ENCODE results near the gene HYLS1. TPM values are rescaled to one million over a fixed set of nuclear protein-coding genes. Genes with fewer than 3 reads are reported as not detected.

The HYLS1 gene
- total RNA-seq, 6 donors from 2014 or later = 0.55 to 6.3 (median 3.8) TPM

DNA sequence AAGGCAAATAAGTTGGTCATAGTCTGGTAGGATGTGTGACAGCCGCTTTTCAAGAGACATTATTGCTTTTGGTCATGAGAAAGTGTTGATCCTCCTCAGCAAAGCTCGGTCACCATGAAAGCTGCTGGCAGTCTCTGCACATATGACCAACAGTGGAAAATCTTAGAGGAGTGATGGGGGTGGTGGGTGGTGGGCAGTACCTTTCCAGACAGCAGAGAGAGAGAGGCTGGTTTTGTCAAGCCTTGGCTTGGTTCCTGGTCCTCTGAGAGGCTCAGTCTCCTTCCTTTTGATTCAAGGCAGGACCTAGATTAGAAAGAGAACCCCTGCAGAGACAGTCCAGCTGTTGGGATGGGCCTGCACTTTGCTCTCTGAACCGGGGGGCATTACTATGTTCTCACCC lies 38.3 kb downstream of the HYLS1 start:
- no peaks in the 10 kb centered on the region for H3K27me3 ChIP-seq

DNA sequence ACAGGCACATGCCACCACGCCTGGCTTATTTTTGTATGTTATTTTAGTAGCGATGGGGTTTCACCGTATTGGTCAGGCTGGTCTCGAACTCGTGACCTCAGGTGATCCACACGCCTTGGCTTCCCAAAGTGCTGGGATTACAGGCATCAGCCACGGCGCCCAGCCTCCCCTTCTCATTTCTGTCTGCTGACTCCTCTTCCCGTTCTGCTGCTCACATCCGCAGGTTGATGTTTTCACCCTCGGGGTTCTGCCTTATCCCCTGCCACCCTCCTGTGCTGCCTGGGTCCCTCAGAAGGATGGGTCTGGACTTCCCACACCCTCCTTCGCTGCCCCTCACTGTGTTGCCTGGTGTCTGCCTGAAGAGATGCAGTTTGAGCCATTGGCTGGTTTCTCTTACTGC lies 39.2 kb downstream of the HYLS1 start:
- no peaks in the 10 kb centered on the region for H3K9me3 ChIP-seq

More for the DNA sequence above, 38.3 kb downstream of the HYLS1 start:
- Histone ChIP-seq H3K36me3 (no peaks in the 10 kb centered on the region), H3K4me1 (no peaks in the 10 kb centered on the region), H3K9me3 (no peaks in the 10 kb centered on the region), H3K4me3 (no peak overlapping the region), H3K27ac (no peak overlapping the region)
- TF ChIP-seq, protein P1, sequence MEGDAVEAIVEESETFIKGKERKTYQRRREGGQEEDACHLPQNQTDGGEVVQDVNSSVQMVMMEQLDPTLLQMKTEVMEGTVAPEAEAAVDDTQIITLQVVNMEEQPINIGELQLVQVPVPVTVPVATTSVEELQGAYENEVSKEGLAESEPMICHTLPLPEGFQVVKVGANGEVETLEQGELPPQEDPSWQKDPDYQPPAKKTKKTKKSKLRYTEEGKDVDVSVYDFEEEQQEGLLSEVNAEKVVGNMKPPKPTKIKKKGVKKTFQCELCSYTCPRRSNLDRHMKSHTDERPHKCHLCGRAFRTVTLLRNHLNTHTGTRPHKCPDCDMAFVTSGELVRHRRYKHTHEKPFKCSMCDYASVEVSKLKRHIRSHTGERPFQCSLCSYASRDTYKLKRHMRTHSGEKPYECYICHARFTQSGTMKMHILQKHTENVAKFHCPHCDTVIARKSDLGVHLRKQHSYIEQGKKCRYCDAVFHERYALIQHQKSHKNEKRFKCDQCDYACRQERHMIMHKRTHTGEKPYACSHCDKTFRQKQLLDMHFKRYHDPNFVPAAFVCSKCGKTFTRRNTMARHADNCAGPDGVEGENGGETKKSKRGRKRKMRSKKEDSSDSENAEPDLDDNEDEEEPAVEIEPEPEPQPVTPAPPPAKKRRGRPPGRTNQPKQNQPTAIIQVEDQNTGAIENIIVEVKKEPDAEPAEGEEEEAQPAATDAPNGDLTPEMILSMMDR (IDR thresholded peaks at IDR 0.05) = no peak
- TF ChIP-seq POLR2A (IDR thresholded peaks at IDR 0.05) (no peak), POLR2AphosphoS5 (IDR thresholded peaks at IDR 0.05) (no peak), EP300 (IDR thresholded peaks at IDR 0.05) (no peak)
- no peak for ATAC-seq (ENCODE audit: low FRiP score in 2 of 2)
- no peak for DNase-seq
- 67 to 78% methylated on average over 3 of the region's 3 CpGs for WGBS, 2 donors

DNA sequence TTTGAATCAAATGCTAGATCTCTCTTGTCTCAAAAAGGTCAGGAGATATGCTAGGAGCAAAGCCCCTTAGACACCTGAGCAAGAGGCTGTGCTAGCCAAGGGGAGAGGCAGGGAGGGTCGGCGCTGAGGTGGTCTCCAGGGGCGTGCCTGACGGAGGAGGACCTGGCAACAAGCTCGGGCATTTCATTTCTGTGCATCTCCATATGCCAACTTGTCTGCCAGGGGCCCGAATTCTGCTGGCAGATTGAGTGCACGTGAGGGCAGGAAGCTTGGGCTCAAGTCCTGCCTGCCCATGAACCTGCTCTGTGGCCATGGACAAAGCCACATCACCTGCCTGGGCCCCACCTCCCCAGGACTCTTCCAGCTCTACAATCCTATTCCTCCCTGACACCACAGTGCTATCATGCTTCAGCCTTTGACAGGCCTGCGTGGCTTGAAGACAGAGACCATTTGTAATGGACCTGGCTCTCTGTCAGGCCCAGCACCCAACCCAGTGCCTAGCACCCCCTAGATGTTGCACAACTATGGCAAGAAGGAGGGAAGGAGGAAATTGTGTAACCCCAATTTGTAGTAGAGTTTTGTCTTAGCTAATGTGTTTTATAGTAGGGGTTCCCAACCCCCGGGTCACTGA lies 42.1 kb downstream of the HYLS1 start:
- no peak overlapping the region for H3K27ac ChIP-seq
- no peaks in the 10 kb centered on the region for H3K36me3 ChIP-seq
- H3K27me3 ChIP-seq = no peaks in the 10 kb centered on the region
- H3K9me3 ChIP-seq = no peaks in the 10 kb centered on the region
- no peak for DNase-seq
- no peak overlapping the region for H3K4me3 ChIP-seq
- no peak for ATAC-seq (ENCODE audit: low FRiP score in 2 of 2)
- TF ChIP-seq EP300 (IDR thresholded peaks at IDR 0.05) = no peak
- TF ChIP-seq POLR2A (IDR thresholded peaks at IDR 0.05) = no peak
- no peak for TF ChIP-seq POLR2AphosphoS5 (IDR thresholded peaks at IDR 0.05)
- TF ChIP-seq, protein P1 (IDR thresholded peaks at IDR 0.05) = no peak
- H3K4me1 ChIP-seq = no peaks in the 10 kb centered on the region
- 77 to 79% methylated on average over 9 of the region's 9 CpGs for WGBS, 2 donors

More for the DNA sequence above, 39.2 kb downstream of the HYLS1 start:
- no peak for ATAC-seq (ENCODE audit: low FRiP score in 2 of 2)
- DNase-seq = no peak
- Histone ChIP-seq H3K27ac (no peak overlapping the region), H3K36me3 (no peaks in the 10 kb centered on the region), H3K27me3 (no peaks in the 10 kb centered on the region), H3K4me3 (no peak overlapping the region), H3K4me1 (no peaks in the 10 kb centered on the region)
- WGBS, 2 donors = 89 to 91% methylated on average over 12 of the region's 12 CpGs
- TF ChIP-seq POLR2A (IDR thresholded peaks at IDR 0.05) (no peak), EP300 (IDR thresholded peaks at IDR 0.05) (no peak), POLR2AphosphoS5 (IDR thresholded peaks at IDR 0.05) (no peak)
- TF ChIP-seq, protein P1 (IDR thresholded peaks at IDR 0.05) = no peak

DNA sequence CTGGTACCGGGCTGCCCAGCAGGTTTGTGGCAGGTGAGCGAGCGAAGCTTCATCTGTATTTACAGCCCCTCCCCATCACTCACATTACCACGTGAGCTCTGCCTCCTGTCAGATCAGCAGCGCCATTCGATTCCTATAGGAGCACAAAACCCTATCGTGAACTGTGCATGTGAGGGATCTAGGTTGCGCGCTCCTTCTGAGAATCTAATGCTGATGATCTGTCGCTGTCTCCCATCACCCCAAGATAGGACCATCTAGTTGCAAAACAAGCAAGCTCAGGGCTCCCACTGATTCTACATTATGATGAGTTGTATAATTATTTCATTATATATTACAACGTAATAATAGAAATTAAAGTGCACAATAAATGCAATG lies 42.6 kb downstream of the HYLS1 start:
- no peak for DNase-seq
- WGBS, 2 donors = 86 to 88% methylated on average over 11 of the region's 11 CpGs
- H3K36me3 ChIP-seq = no peaks in the 10 kb centered on the region
- H3K27me3 ChIP-seq = no peaks in the 10 kb centered on the region
- no peak for ATAC-seq (ENCODE audit: low FRiP score in 2 of 2)
- no peak for TF ChIP-seq POLR2A (IDR thresholded peaks at IDR 0.05)
- no peak for TF ChIP-seq EP300 (IDR thresholded peaks at IDR 0.05)
- TF ChIP-seq, protein P1 (IDR thresholded peaks at IDR 0.05) = no peak
- TF ChIP-seq POLR2AphosphoS5 (IDR thresholded peaks at IDR 0.05) = no peak
- no peaks in the 10 kb centered on the region for H3K4me1 ChIP-seq
- no peaks in the 10 kb centered on the region for H3K9me3 ChIP-seq
- no peak overlapping the region for H3K4me3 ChIP-seq
- no peak overlapping the region for H3K27ac ChIP-seq

DNA sequence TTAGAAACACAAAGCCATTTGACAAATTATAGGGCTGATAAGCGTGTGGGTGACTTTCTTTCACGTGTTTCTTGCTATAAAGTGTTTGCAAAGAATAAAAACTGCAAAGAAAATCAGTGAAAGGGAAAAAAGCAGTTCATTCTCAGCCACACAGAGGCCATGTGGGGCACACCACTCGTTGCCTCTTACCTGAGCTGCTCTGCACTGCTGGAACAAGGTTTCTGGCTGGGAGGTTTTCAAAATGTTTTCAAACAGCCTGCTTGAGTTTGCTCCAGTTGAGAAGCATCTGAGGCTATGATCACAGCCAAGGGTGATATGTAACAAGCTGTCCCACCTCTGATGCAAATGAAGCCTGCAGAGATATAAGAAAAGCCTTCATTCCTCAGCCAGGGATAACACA lies 43.6 kb downstream of the HYLS1 start:
- no peak for DNase-seq
- H3K9me3 ChIP-seq = no peaks in the 10 kb centered on the region
- no peak overlapping the region for H3K27ac ChIP-seq
- 77 to 79% methylated on average over 3 of the region's 3 CpGs for WGBS, 2 donors
- H3K27me3 ChIP-seq = no peaks in the 10 kb centered on the region
- no peak for ATAC-seq (ENCODE audit: low FRiP score in 2 of 2)
- no peak overlapping the region for H3K4me3 ChIP-seq
- TF ChIP-seq POLR2AphosphoS5 (IDR thresholded peaks at IDR 0.05) = no peak
- H3K4me1 ChIP-seq = no peaks in the 10 kb centered on the region
- no peaks in the 10 kb centered on the region for H3K36me3 ChIP-seq
